ENCODE data around the gene ELP6.
A peak's percentile ranks its signal among the peaks of the same experiment; 100 is the strongest.
"Not testable (repeated sequence)": the region's sequence is repeated elsewhere in the genome, so short reads cannot be mapped to it uniquely, and the experiment has no call there.

Gene ELP6

DNA sequence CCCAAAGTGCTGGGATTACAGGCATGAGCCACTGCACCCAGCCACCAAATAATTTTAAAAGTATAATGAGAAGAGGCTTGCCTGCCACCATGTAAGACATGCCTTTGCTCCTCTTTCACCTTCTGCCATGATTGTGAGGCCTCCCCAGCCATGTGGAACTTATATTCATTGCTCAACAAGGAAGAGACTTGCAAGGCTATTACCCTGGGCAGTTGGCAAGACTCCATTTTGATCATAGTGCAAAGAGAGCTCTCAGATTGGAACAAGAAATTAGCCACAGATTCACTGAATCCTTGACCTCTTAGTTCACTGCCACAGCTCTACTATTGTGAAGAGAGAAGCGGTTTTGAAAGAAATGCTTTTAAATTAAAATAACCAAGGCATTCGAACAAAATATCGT, 43.9 kb downstream of the ELP6 start:
- Mint-ChIP-seq H3K27ac (no peak overlapping the region), H3K9me3 (no peaks in the 10 kb centered on the region), H3K36me3 (ENCODE audit: insufficient read depth) (peaks cover 24% of the 10 kb centered on the region), H3K4me1 (ENCODE audit: low read depth in 2 of 2) (peaks cover 23 to 38% of the 10 kb centered on the region in 2 donors), H3K27me3 (no peaks in the 10 kb centered on the region), H3K4me3 (no peak overlapping the region)
- DNase-seq: no peak
- no peak for ATAC-seq (replicated peaks)

DNA sequence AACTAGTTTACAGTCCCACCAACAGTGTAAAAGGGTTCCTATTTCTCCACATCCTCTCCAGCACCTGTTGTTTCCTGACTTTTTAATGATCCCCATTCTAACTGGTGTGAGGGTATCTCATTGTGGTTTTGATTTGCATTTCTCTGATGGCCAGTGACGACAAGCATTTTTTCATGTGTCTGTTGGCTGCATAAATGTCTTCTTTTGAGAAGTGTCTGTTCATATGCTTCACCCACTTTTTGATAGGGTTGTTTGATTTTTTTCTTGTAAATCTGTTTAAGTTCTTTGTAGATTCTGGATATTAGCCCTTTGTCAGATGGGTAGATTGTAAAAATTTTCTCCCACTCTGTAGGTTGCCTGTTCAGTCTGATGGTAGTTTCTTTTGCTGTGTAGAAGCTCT, 45.2 kb downstream of the ELP6 start:
- not testable (repeated sequence) for DNase-seq; H3K9me3 Mint-ChIP-seq; H3K4me3 Mint-ChIP-seq; H3K27me3 Mint-ChIP-seq; H3K27ac Mint-ChIP-seq; ATAC-seq (replicated peaks)
- H3K4me1 Mint-ChIP-seq (ENCODE audit: low read depth in 2 of 2): peaks cover 14 to 33% of the 10 kb centered on the region in 2 donors
- peaks cover 16% of the 10 kb centered on the region for H3K36me3 Mint-ChIP-seq (ENCODE audit: insufficient read depth)

DNA sequence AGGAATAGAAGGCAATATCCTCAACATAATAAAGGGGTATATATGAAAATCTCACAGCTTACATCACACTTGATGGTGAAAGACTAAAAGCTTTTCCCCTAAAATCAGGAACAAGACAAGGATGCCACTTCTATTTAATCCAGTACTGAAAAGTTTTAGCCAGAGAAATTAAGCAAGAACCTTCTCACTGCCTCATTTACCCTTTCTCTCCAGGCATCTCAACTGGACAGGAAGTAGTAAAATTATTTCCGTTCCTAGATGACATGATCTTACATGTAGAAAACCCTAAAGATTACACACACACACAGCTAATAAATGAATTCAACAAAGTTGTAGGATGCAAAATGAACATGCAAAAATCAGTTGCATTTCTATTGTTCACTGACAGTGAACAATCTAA, 48.9 kb downstream of the ELP6 start:
- Mint-ChIP-seq H3K27me3 (no peaks in the 10 kb centered on the region), H3K4me1 (ENCODE audit: low read depth in 2 of 2) (peaks cover 15 to 24% of the 10 kb centered on the region in 2 donors), H3K27ac (no peak overlapping the region), H3K9me3 (peaks cover 0 to under 1% of the 10 kb centered on the region in 2 donors), H3K36me3 (ENCODE audit: insufficient read depth) (peaks cover 15% of the 10 kb centered on the region), H3K4me3 (no peak overlapping the region)
- no peak for DNase-seq
- ATAC-seq (replicated peaks): no peak

DNA sequence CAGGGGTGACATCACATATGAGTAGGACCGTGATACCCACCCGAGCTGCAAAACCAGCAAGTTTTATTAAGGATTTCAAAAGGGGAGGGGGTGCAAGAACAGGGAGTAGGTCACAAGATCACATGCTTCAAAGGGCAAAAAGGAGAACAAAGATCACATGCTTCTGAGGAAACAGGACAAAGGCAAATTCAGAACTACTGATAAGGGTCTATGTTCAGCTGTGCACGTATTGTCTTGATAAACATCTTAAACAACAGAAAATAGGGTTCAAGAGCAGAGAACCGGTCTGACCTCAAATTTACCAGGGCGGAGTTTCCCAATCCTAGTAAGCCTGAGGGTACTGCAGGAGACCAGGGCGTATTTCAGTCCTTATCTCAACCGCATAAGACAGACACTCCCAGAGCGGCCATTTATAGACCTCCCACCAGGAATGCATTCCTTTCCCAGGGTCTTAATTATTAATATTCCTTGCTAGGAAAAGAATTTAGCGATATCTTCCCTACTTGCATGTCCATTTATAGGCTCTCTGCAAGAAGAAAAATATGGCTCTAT, 53.9 kb downstream of the ELP6 start:
- Mint-ChIP-seq H3K27ac (peak overlapping the region in 1 of 2 donors; percentile 3), H3K4me1 (ENCODE audit: low read depth in 2 of 2) (peaks cover 21 to 27% of the 10 kb centered on the region in 2 donors)
- not testable (repeated sequence) for H3K36me3 Mint-ChIP-seq (ENCODE audit: insufficient read depth); H3K27me3 Mint-ChIP-seq; DNase-seq; H3K4me3 Mint-ChIP-seq; ATAC-seq (replicated peaks); H3K9me3 Mint-ChIP-seq

DNA sequence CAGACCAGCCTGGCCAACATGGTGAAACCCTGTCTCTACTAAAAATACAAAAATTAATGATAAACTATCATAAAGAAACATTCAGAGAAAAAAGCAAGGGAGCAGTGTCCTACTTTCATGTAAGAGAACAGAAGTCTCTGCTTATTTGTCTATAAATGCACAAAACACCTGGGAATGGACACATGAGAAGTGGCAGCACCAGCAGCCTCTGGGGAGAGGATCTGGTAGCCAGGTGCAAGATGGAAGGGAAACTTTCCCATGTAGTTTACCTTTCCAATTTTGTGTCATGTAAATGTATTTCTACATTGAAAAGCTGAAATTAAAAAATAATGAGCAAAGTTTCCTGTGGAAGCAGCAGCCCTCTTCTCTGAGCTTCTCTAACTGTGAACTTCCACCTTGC, 56.5 kb downstream of the ELP6 start:
- Mint-ChIP-seq H3K36me3 (ENCODE audit: insufficient read depth) (peaks cover 5% of the 10 kb centered on the region), H3K4me1 (ENCODE audit: low read depth in 2 of 2) (peaks cover 15 to 33% of the 10 kb centered on the region in 2 donors), H3K4me3 (no peak overlapping the region), H3K9me3 (peaks cover 0 to 7% of the 10 kb centered on the region in 2 donors), H3K27me3 (no peaks in the 10 kb centered on the region), H3K27ac (peak overlapping the region; percentile 51 to 79)
- ATAC-seq (replicated peaks) (no peak), DNase-seq (no peak)

DNA sequence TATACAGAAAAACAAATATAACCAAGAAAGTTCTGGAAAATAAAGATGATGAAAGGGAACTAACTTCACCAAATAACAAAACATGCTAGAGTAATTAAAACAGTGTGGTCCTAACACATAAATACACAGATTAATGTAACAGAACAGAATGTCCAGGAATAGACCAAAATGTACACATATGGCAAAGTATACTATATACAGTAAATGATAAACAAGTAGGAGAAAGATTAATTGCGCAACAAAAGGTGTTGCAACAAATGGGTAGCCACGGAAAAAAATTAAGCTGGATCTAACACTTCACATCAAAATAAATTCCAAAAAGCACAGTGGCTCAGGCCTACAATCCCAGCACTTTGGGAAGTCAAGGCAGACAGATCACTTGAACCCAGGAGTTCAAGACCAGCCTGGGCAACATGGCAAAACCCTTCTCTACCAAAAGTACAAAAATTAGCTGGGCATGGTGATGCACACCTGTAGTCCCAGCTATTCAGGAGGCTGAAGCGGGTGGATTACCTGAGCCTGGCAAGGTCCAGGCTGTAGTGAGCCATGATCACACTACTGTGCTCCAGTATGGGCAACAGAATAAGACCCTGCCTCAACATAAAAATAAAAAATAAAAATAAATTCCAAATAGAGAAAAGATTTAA, 57.6 kb downstream of the ELP6 start:
- Mint-ChIP-seq H3K27ac (peak overlapping the region; percentile 6 to 51), H3K4me3 (no peak overlapping the region), H3K4me1 (ENCODE audit: low read depth in 2 of 2) (peaks cover 19 to 40% of the 10 kb centered on the region in 2 donors), H3K27me3 (no peaks in the 10 kb centered on the region), H3K9me3 (peaks cover 0 to 7% of the 10 kb centered on the region in 2 donors), H3K36me3 (ENCODE audit: insufficient read depth) (peaks cover 5% of the 10 kb centered on the region)
- no peak for ATAC-seq (replicated peaks)
- DNase-seq: no peak

DNA sequence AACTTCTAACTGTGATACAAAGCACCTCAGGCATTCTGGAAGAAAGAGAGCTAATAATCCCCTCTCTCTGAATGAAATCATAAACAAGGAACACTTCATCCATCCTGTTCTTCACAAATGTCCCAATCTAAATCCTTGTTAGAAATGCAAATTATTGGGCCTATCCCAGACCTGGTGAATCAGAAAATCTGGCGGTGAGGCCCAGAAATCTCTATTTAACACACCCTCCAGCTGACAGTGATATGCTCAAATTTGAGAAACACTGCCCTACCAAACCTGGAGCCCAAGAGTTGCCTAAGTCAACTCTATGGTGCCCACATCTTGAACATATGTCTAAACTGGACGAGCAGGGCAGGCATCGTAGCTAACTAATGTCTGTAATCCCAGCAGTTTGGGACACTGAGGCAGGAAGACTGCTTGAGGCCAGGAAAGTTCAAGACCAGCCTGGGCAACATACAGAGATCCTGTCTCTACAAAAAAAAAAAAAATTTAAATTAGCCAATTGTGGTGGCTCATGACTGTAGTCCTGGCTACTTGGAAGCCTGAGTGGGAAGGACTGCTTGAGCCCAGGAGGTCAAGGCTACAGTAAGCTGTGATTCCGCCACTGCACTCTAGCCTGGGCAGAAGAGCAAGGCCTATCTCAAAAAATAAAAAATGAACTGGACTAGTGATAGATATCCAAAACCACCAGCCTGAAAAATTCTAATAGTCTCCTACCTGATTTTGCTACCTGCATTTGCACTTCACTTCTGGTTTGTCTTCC, 60.9 kb downstream of the ELP6 start:
- no peak for ATAC-seq (replicated peaks)
- H3K27ac Mint-ChIP-seq: peak overlapping the region; percentile 3 to 89
- no peaks in the 10 kb centered on the region for H3K27me3 Mint-ChIP-seq

More for the DNA sequence above, 60.9 kb downstream of the ELP6 start:
- H3K9me3 Mint-ChIP-seq: peaks cover 0 to 1% of the 10 kb centered on the region in 2 donors
- DNase-seq: no peak
- peaks cover 5% of the 10 kb centered on the region for H3K36me3 Mint-ChIP-seq (ENCODE audit: insufficient read depth)
- H3K4me3 Mint-ChIP-seq: no peak overlapping the region
- peaks cover 16 to 40% of the 10 kb centered on the region in 2 donors for H3K4me1 Mint-ChIP-seq (ENCODE audit: low read depth in 2 of 2)
